ENCODE data around the gene AKT1S1.

The AKT1S1 gene

DNA sequence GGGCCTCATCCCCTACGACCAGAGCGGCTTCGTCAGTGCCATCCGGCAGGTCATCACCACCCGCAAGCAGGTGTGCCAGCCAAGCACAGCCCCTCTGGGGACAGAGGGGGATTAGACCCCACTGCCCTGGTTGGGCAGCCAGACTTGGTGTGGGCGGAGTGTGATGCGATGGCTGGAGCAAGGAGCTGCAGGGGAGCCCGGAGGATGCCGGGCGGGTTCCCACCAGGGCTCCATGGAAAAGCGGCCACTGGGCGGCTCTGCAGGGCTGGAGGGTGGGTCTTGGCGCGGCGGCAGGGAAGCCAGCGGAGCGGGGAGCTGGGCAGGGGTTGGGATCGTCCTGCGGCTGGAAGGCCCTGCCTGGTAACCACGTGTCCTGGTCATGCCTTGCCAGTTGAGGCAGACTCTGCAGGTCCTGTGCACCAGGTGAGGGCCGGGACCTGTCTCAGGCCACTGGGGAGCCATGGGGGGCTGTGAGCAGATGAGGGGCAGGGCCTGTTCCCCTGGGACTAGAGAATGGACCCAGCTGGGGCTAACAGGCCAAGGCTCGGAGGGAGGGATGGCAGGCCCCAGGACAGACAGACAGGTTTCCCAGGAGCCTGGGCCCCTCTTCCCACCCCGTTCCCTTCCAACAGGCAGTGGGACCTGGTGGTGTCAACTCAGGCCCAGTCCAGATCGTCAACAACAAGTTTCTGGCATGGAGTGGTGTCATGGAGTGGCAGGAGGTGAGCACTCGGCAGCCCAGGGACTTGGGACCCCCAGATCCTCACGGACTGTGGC lies 19.9 kb downstream of the AKT1S1 start:
- DNase-seq (ENCODE audit: insufficient read length, low spot score) (no peak), FAIRE-seq (no peak)

DNA sequence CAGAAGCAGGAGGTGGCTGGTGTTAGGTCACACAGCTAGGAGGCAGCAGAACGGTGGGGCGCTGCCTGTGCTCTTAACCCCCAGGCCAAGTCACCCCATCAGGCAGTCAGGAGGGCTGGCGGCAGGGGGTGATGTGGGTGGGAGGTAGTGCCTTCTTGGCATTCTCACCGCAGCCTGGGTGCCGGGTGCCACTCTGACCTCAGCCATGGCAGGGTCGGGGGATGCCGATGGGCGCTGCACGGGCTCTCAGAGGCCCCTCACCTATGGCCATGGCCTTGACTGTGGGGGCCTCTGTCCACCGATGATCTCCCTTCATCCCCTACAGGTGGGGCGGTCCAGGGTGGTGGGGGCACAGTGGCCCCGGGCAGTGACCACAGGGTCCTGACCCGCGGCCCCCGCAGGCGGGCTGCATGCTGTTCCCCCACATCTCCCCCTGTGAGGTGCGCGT lies 20.6 kb downstream of the AKT1S1 start:
- no peak for FAIRE-seq
- no peak for DNase-seq (ENCODE audit: insufficient read length, low spot score)

DNA sequence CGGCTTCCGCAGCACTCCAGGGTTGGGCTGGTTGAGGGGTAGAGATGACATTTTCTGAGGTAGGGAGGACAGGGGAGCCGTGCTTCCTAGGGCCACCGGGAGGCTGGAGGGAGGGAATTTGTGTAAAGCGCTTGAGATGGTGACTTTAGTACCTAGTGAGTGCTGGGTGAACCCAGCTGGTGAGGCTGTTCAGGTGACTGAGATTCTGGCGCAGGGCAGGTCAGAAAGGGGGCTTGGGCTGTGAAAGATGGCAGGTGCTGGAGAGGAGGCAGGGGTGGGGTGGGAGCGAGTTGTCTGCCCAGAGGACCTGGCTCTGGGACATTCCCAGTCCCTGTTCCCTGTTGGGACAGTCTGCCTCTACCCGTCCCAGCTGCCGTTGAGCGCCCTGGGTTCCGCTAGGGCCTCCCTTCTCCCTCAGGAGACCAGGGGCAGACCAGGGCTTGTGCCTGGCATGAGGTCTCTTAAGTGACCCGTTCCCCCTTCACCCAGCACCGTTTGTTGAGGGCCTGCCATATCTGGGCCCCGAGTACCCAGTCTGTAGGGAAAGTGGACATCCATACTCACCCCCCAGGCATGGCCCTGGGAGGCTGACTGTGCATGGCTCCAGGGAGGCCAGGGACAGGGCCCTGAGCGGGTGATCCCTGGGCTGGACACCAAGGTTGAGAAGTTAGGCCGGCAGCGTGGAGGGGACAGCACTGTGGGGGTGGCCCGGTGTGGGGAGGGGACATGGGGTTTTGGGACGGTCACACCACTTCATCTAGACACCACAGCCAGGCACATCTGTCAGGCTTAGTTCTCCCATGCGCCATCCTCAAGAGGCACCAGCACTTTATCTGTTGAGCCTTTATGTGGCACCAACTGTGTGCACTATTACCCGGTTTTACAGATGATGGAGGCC lies 21.2 kb downstream of the AKT1S1 start:
- no peak for DNase-seq (ENCODE audit: insufficient read length, low spot score)
- FAIRE-seq = no peak

DNA sequence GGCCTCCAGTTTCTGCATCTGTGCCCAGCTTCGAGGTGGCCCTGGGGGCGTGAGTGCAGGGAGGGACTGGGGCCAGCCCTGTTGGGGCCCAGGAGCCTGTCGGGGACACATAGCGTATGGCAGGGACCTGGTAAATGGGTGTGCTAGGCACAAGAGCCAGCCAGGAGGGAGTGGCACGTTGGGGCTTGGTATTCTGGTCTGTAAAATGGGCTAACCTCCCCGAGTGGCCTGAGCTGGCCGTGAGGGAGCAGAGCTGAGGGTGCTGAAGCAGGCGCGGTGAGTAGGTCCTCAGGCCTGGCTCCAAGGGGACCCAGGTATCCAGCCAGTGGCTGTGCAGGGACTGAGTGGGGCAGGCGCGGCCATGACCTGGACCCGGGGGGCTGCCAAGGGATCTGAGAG lies 21.9 kb downstream of the AKT1S1 start:
- FAIRE-seq = no peak

DNA sequence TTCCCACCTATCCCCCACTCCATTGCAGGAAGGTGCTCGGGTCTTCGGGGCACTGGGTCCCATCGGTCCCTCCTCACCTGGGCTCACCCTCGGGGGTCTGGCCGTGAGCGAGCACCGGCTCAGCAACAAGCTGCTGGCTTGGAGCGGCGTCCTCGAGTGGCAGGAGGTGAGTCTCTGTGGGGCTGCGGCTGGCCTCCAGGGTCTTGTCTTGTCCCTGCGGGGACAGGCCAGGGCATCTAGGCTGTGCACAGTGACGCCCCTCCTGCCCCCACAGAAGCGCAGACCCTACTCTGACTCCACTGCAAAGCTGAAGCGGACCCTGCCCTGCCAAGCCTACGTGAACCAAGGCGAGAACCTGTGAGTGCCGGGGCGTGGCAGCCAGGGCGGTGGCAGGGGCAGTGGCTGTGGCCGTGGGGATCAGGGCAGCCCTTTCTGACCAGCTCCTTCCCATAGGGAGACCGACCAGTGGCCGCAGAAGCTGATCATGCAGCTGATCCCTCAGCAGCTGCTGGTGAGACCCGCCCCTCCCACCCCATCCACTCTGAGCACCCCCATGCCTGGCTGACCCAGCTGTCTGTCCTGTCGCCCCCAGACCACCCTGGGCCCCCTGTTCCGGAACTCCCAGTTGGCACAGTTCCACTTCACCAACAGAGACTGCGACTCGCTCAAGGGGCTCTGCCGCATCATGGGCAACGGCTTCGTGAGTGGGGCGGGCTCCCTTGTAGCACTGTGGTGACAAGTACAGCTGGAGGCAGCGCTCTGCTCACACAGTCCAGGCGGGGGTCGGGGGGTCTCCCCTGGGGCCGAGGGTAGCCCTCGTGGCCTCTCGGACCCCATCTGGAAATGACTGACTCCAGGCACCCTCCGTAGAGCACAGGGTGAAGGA lies 22.5 kb downstream of the AKT1S1 start:
- DNase-seq (ENCODE audit: insufficient read length, low spot score) (no peak), FAIRE-seq (no peak)

More for the DNA sequence above, 21.9 kb downstream of the AKT1S1 start:
- DNase-seq (ENCODE audit: insufficient read length, low spot score) = no peak

DNA sequence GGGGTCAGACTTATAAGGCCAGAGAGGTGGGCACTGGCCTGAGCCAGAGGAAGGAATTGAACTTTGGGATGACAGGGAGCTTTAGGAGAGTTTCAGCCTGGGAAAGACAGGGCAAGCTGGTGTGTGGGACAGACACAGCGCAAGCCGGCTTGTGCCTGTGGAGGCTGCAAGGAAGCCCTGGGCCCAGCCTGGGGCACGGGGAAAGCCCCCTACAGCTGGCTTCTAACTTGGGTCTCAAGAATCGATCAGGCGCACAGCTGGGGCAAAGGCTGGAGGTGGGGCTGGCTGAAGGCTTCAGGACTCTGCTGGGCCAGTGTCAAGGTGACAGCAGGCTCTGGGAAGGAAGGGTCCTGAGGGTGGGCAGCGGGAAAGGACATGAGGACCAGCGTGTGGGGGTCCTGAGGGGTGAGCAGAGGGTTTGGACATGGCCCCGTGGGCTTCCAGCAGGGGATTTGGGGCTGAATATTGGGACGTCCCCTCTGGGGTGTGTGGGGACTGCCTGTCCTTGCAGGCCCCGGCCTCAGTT lies 23.2 kb downstream of the AKT1S1 start:
- FAIRE-seq = no peak
- DNase-seq (ENCODE audit: insufficient read length, low spot score) = no peak

DNA sequence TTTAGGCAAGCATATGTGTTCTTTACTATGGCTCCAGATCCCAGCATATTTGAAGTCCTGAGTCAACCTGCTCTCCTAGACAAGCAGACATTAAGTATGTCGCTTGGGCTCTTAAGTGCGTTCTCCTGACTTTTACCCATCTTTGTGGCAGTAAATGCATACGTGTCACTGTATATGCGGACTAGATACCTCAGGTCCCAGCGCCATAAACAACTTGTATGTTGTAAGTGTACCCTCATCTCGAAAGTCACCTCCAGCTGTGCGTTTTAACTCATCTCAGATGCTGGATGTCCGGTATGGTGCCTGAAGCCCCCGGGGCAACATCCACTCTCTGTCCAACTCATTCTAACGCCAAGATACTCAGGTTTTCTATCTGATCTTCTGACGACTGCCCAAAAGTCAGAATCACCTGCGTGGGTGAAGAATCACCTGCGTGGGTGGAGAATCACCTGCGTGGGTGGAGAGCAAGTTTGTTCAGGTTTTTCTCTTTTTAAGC lies 24.5 kb downstream of the AKT1S1 start:
- no peak for DNase-seq (ENCODE audit: insufficient read length, low spot score)
- FAIRE-seq = no peak

DNA sequence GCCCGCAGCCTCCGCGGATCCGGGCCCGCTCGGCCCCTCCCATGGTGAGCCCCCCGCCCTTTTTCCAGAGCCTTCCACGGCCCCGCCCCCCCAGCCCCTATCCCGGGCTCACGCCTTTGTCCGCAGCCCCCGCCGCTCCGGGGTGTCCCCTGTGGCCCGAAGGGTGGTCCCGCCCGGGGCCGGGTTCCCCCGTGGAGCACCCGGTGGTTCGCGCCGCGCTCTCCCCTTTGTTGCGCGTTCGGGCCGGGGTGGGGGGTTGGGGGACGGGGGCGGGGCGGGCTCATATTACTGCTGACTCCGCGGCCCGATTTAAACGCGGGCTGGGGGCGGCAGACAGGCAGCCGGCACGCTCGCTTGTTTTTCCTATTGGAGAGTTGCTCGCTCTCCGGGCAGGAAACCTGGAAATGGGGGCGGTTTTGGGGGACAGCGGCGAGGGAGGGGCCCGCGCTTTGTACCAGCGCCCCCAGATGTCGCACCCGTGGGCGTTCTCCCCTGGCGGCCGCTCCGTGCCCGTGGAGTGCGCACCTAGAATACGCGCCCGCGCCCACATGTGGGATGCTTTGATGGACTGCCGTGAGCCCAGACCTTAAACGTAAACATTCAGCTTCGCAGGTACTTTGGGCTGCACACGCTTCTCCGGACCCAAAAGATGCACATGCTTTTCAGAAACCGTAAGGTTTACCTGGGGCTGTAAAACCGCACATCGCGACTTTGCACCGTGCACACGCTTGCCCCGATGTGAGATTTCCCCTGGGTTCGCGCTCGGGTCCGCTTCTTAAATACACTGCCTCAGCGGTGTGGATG lies 25.5 kb downstream of the AKT1S1 start:
- no peak for FAIRE-seq
- DNase-seq (ENCODE audit: insufficient read length, low spot score) = no peak

DNA sequence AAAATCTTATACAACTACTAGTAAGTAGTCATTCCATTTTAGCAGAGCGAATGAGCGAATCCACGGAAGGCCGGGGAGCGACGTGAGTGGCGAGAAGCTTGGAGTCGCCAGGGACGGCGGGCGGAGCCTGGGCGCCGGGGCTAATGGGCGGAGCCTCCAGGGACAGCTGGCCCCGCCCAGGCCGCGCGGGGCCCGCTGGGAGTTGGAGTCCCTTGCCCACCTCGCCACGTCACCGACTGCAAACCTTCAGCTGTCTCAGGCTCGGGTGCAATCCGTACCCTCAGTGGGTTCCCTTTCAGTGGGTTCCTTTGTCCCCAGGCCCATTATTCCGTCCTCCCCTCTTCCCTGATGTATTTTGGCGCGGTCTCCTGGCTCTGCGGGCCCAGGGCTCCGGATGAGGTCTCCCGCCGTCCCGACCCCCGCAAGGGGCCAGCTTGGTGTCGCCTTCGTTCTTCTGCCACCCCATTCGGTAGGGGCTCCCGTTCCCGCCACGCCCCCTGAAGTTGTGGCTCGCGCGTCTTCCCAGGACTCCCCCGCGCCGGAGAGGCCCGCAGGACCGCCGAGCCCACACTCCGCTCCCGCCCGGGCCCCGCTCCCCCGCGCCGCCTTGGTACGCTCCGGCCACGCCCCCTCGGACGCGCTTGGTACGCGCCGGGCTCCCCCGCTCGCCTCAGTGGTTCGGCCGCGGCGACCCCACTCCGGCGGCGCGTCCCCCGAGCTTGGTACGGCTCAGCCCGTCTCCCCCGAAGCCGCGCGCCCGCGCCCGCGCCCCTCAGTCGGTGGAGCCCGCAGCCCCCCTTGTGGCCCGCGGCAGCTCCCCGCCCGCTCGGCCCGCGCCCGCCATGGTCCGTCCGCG lies 26.4 kb downstream of the AKT1S1 start, which contains the start of gene PTOV1:
Gene PTOV1, plus strand, starts transcription at position 673 of the 856 bp plus-strand sequence.
- peak; percentile 93 for DNase-seq (ENCODE audit: insufficient read length, low spot score)

DNA sequence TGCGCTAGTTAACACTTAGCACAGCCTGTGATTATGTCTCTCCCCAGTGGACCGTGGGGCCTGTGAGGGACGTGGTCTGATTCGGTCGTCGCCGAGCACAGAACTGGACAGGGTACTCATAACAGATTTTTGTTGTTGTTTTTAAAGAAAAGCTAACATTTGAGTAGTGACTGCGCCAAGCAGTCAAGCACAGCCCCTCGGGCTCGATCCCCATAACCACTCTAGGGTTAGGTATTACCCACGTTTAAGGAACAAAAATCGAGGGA lies 27.0 kb downstream of the AKT1S1 start:
- FAIRE-seq (no peak), DNase-seq (ENCODE audit: insufficient read length, low spot score) (no peak)

More for the DNA sequence above, 26.4 kb downstream of the AKT1S1 start, which contains the start of gene PTOV1:
- peak; percentile 55 for FAIRE-seq

DNA sequence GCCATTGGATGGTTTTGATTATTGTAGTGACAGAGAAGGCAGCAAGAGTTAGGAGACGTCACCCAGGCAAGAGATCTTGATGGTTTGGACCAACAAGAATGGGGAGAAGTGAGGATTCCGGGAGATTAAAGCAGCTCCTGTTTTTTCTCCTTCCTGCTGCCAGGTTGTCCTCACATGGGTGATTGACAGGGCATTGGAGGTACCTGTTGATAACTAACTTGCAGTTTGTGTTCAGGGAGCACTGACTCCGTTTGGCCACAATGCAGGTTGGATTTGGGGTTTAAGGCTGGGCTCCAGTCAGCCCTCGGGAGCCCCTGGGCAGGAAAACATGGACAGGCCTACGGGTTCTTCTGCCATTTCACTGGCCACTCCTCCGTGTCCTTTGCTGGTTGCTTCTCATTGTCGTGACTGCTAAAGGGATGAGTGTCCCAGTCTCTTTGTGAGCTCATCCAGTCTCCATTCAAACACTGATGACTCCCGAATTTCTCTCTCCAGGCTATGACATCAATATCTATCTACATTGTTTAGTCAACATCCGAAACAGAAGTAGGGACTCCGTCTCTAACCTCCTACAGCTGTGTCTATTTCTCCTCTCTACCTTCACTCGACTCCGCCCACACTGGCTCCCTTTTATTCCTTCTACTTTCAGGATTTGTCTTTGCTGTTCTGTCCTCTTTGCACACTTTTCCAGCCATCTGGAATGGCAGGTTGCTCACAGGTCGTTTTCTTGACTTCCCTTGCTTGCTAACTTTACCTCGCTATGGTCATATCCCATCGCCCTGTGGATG lies 27.5 kb downstream of the AKT1S1 start:
- FAIRE-seq (no peak), DNase-seq (ENCODE audit: insufficient read length, low spot score) (no peak)

DNA sequence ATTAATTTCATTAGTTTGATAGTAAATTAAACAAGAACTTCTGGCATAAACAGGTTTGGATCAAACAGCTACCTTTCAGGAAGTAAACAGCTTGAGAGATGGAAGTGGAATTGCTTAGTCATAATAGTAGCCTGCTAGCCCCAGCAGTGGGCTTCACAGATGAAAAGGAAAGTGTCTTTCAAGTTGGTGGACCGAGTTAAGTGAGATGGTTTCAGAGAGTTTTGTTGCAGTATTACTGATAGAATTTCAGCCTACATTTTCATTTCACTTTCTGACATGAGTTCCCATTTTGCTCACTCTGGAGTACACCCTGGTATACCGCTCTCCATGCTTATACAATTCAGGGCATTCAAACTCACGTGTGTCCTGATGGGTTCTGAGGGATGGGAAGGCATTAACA lies 28.2 kb downstream of the AKT1S1 start:
- FAIRE-seq = no peak

DNA sequence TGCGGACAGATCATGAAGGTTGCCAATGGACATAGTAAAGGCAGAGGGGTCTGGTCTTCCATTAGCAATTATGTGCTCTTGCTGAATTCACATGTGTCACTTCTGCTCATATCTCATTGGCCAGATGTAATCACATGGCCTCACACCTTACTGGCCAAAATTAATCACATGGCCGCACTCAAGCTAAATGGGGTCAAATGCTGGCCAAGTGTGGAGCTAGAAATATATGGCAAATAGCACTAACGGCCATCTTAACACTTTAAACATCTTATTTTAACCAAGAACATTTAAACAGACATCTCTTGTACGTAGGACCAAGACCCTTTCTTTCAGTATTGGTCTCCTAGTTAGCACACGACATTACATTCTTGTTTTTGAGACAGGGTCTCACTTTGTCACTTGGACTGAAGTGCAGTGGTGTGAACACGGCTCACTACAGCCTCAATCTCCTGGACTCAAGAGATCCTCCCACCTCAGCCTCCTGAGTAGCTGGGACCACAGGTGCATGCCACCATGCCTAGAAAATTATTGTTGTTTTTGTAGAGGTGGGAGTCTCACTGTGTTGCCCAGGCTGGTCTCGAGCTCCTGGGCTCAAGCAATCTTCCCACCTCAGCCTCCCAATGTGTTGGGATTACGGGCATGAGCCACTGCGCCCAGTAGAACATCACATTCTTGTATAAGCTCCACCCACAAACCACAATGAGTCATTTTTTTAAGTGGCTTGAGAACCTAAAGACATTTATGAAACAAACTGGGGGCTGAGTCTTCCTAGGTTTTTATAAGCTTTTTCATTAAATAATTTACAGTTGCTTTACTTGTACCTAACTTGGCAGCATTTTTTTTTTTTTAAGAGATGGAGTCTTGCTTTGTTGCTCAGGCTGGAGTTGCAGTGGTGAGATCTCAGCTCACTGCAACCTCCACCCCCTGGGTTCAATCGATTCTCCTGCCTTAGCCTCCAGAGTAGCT lies 29.1 kb downstream of the AKT1S1 start:
- FAIRE-seq (no peak), DNase-seq (ENCODE audit: insufficient read length, low spot score) (peak; percentile 53)

More for the DNA sequence above, 28.2 kb downstream of the AKT1S1 start:
- no peak for DNase-seq (ENCODE audit: insufficient read length, low spot score)

DNA sequence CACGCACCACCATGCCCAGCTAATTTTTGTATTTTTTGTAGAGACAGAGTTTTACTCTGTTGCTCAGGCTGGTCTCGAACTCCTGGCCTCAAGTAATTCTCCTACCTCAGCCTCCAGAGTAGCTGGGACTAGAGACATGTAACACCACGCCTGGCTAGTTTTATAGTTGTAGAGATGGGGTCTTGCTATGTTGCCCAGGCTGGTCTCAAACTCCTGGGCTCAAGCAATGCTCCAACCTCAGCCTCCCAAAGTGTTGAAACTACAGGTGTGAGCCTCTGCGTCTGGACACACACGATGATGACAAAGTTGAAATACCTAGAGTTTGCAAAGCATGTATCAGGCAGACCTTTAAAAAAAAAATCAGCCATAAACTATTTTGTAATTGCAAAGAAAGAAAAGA lies 30.7 kb downstream of the AKT1S1 start:
- FAIRE-seq (no peak), DNase-seq (ENCODE audit: insufficient read length, low spot score) (no peak)

DNA sequence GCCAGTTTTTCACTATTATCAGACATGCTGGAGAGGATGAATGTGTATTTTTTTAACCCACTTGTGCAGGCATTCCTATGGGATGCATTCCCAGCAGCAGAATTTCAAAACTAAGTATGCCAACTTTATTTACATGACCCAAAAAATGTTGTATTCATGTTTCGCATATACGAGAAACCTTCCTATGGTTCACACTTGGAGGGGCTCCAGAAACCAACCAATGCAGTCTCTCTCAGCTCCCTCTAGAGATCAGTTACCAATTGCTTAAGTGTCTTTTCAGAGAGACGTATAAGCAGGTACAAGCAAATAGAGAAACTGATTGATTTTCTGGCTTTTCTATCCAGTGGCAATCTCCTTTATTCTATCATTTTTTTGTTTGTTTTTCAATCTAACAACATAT lies 31.7 kb downstream of the AKT1S1 start:
- no peak for DNase-seq (ENCODE audit: insufficient read length, low spot score)
- no peak for FAIRE-seq

DNA sequence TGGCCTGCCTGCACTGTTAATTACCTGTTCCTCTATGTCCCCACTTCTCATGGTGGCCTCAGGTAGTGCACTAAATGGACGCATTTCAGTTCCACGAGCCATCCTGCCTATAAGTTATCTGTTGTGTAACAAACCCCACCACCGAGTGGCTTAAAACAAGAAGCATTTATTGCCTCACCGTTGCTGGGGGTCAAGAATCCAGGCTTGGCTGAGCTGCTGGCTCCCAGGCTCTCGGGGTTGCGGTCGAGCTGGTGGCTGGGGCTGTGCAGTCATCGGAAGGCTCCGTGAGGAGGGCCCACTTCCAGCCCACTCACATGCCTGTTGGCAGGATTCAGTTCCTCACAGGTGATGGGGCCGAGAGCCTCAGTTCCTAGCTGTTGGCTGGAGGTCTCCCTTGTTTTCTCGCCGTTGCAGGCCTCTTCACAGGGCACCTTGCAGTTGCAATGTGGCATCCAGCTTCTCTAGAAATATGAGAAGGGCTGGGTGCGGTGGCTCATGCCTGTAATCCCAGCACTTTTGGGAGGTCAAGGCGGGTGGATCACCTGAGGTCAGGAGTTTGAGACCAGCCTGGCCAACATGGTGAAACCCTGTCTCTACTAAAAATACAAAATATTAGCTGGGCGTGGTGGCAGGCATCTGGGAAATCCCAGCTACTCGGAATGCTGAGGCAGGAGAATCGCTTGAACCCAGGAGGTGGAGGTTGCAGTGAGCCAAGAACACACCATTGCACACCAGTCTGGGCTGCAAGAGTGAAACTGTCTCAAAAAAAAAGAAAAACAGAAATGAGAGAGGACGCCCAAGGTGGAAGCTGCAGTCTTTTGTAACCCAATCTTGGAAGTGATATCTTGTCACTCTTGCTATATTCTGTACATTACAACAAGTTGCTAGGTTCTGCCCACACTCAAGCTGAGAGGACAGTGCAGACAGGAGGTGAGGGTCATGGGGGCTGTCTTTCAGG lies 32.7 kb downstream of the AKT1S1 start:
- no peak for DNase-seq (ENCODE audit: insufficient read length, low spot score)
- FAIRE-seq = no peak

Measured in HTR-8/SVneo (cell line).